ENCODE results near the gene GPR25. TPM values are rescaled to one million over a fixed set of nuclear protein-coding genes. Genes with fewer than 3 reads are reported as not detected.
A peak's percentile ranks its signal among the peaks of the same experiment; 100 is the strongest.

GPR25 gene
- total and polyA plus RNA-seq, 2 donors from 2014 or later, result 0.19 TPM; not detected in 1

DNA sequence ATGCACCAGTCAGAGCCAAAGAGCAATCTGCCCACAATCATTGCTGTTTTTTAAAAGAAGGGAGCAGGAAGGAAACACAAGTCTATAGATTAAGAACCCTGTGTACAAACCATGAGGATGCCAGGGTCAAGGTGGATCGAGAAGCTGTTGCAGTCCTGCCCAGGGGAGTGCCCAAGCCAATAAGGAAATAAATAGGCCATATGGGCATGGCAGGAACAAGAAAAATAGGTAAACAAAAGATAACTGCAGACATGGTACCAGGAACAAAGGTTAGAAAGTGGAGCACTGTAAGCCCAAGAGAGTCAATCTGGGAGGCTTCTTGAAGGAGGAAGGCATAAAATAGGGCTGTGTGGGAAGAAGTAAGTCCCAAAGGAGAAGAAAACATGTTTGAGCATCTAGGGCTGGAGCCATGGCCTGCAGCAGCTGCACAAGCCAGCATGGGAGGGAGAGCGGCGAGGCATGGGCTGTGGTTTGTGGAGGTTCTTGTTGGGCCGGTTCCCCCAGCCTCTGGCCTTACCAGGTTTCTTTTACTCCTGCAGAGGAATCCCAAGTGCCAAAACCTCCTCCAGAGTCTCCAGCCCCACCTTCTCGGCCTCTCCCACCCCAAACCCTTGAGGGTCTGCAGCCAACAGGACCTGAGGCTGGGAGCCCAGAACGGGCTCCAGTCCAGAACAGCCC is 35.5 kb downstream of the GPR25 start:
- DNase-seq, result no peak
- Histone ChIP-seq H3K27ac (ENCODE audit: low read depth in 2 of 2, low read length in 2 of 2) (no peak overlapping the region), H3K4me3 (ENCODE audit: low read length in 3 of 3) (no peak overlapping the region), H3K9ac (ENCODE audit: low read length in 3 of 3) (no peak overlapping the region), H3K4me1 (ENCODE audit: control insufficient read depth in 2 of 3, insufficient read depth in 2 of 3, low read depth in 1 of 3, low read length in 3 of 3) (peaks cover 0 to 8% (median 0%) of the 10 kb centered on the region in 3 donors), H3K9me3 (ENCODE audit: control insufficient read depth in 2 of 3, insufficient read depth in 1 of 3, low read length in 3 of 3) (no peaks in the 10 kb centered on the region), H3K27me3 (ENCODE audit: control insufficient read depth, insufficient read depth, low read length) (no peaks in the 10 kb centered on the region), H3K36me3 (ENCODE audit: control insufficient read depth in 2 of 3, insufficient read depth in 3 of 3, low read length in 3 of 3) (peaks cover 0 to 32% (median 8%) of the 10 kb centered on the region in 3 donors)
- TF ChIP-seq, protein P1, sequence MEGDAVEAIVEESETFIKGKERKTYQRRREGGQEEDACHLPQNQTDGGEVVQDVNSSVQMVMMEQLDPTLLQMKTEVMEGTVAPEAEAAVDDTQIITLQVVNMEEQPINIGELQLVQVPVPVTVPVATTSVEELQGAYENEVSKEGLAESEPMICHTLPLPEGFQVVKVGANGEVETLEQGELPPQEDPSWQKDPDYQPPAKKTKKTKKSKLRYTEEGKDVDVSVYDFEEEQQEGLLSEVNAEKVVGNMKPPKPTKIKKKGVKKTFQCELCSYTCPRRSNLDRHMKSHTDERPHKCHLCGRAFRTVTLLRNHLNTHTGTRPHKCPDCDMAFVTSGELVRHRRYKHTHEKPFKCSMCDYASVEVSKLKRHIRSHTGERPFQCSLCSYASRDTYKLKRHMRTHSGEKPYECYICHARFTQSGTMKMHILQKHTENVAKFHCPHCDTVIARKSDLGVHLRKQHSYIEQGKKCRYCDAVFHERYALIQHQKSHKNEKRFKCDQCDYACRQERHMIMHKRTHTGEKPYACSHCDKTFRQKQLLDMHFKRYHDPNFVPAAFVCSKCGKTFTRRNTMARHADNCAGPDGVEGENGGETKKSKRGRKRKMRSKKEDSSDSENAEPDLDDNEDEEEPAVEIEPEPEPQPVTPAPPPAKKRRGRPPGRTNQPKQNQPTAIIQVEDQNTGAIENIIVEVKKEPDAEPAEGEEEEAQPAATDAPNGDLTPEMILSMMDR (IDR thresholded peaks at IDR 0.05; ENCODE audit: borderline replicate concordance, extremely low read depth, insufficient read depth), result no peak
- no peak for FAIRE-seq
- intact Hi-C loops (cut with DNase I), result no loop called here

DNA sequence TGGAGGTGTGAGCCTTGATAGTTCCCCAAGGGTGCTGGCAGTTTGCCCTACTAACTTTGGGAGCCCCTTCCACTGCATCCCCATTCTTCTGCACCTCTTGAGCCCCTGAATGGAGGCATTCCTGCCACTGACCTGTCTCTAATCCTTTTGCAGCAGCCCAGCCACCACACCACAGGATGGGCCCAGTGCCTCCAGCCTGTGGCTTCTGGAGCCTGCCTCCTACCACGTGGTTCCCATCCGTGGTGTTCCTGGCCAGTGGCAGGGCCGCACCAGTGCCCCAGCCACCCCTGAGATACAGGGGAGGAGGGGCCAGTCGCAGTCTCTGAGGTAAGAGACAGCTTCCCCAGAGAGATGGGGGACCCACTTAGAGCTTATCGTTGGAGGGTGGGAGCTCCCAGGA is 36.3 kb downstream of the GPR25 start:
- Histone ChIP-seq H3K27me3 (ENCODE audit: control insufficient read depth, insufficient read depth, low read length) (no peaks in the 10 kb centered on the region), H3K9me3 (ENCODE audit: control insufficient read depth in 2 of 3, insufficient read depth in 1 of 3, low read length in 3 of 3) (no peaks in the 10 kb centered on the region), H3K36me3 (ENCODE audit: control insufficient read depth in 2 of 3, insufficient read depth in 3 of 3, low read length in 3 of 3) (peaks cover 0 to 32% (median 8%) of the 10 kb centered on the region in 3 donors), H3K4me1 (ENCODE audit: control insufficient read depth in 2 of 3, insufficient read depth in 2 of 3, low read depth in 1 of 3, low read length in 3 of 3) (peaks cover 0 to 8% (median 0%) of the 10 kb centered on the region in 3 donors), H3K27ac (ENCODE audit: low read depth in 2 of 2, low read length in 2 of 2) (peak overlapping the region in 1 of 2 donors; percentile 22), H3K4me3 (ENCODE audit: low read length in 3 of 3) (no peak overlapping the region), H3K9ac (ENCODE audit: low read length in 3 of 3) (no peak overlapping the region)
- TF ChIP-seq, protein P1 (IDR thresholded peaks at IDR 0.05; ENCODE audit: borderline replicate concordance, extremely low read depth, insufficient read depth), result no peak
- intact Hi-C loops (cut with DNase I), result no loop called here
- no peak for FAIRE-seq
- DNase-seq, result no peak

DNA sequence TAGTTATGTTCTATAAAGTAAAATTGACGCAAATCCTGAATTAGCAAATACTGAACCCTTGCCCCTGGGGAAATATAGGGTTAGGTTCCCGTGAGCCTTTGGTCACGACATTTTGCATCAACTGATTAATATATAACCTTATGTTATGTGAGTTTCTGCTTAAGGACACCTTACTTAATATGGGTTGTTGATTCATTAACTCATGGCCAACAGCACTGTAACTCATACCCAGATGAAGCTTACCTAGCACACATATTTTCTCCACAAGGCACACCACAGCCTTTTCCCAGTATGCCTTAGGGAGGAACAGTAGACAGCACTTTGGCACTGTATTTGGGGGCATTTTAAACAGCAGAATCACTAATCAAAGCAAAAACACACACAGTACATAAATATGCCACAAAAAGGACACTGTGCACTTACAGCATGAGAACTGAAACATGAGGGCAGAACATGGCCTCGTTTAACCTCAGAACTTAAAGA is 37.0 kb downstream of the GPR25 start:
- TF ChIP-seq, protein P1 (IDR thresholded peaks at IDR 0.05; ENCODE audit: borderline replicate concordance, extremely low read depth, insufficient read depth), result no peak
- peak overlapping the region in 1 of 2 donors; percentile 18 for H3K27ac ChIP-seq (ENCODE audit: low read depth in 2 of 2, low read length in 2 of 2)
- H3K4me1 ChIP-seq (ENCODE audit: control insufficient read depth in 2 of 3, insufficient read depth in 2 of 3, low read depth in 1 of 3, low read length in 3 of 3), result peaks cover 0 to 8% (median 0%) of the 10 kb centered on the region in 3 donors
- H3K27me3 ChIP-seq (ENCODE audit: control insufficient read depth, insufficient read depth, low read length), result no peaks in the 10 kb centered on the region
- no peak overlapping the region for H3K9ac ChIP-seq (ENCODE audit: low read length in 3 of 3)
- H3K9me3 ChIP-seq (ENCODE audit: control insufficient read depth in 2 of 3, insufficient read depth in 1 of 3, low read length in 3 of 3), result no peaks in the 10 kb centered on the region
- no peak overlapping the region for H3K4me3 ChIP-seq (ENCODE audit: low read length in 3 of 3)
- DNase-seq (no peak), FAIRE-seq (no peak)
- H3K36me3 ChIP-seq (ENCODE audit: control insufficient read depth in 2 of 3, insufficient read depth in 3 of 3, low read length in 3 of 3), result peaks cover 0 to 32% (median 8%) of the 10 kb centered on the region in 3 donors
- intact Hi-C loops (cut with DNase I), result no loop called here

Measured in kidney (tissue), 14 donors.